Tibial artery (tissue), 4 donors: ENCODE measurements around the gene LSAMP.

Source experiments
- DNase-seq, 2 donors: peaks; one replicate each; pipeline ENCODE4 v3.0.0-alpha.2; 2019
- H3K27ac ChIP-seq, 2 donors: fragments of 200-600 bp; sonication (generic) in 1 of 2; 1 replicate in 1 of 2; 2 replicates in 1 of 2; pipeline ENCODE4 v1.5.1; 2018 to 2019; ENCODE audit warnings: mild to moderate bottlenecking in 1 of 2
- H3K27me3 ChIP-seq, 2 donors: fragments of 200-600 bp; sonication (generic) in 1 of 2; one replicate each; pipeline versions ENCODE4 v1.5.1 to v1.6.0; 2016 to 2019
- H3K36me3 ChIP-seq, 3 donors: fragments of 200-600 bp; sonication (generic) in 2 of 3; one replicate each; pipeline ENCODE4 v1.5.1; 2016 to 2019; ENCODE audit warnings: mild to moderate bottlenecking in 2 of 3
- H3K4me1 ChIP-seq, 4 donors: fragments of 200-600 bp; sonication (generic) in 2 of 4; 1 replicate in 3 of 4; 2 replicates in 1 of 4; pipeline ENCODE4 v1.5.1; 2016 to 2019
- H3K4me3 ChIP-seq, 2 donors: fragments of 200-600 bp; sonication (generic) in 1 of 2; 1 replicate in 1 of 2; 2 replicates in 1 of 2; pipeline ENCODE4 v1.5.1; 2018 to 2019; ENCODE audit warnings: mild to moderate bottlenecking in 2 of 2
- H3K9me3 ChIP-seq, 3 donors: fragments of 200-600 bp; sonication (generic) in 1 of 3; one replicate each; pipeline ENCODE4 v1.5.1; 2016 to 2019
- CTCF ChIP-seq, 2 experiments: fragments of 200-600 bp in 1 of 2; fragments of 450-650 bp in 1 of 2; IDR thresholded peaks; one replicate each; pipeline ENCODE4 v1.5.1; 2017 to 2019; ENCODE audit warnings: antibody characterized with exemption in 2 of 2, mild to moderate bottlenecking in 1 of 2, moderate library complexity in 1 of 2
- intact Hi-C: fragments of 100-400 bp; cut with DNase I; formaldehyde crosslinking; loops from one replicate; pipeline ENCODE4 v1.15.0; 2023; ENCODE audit warnings: low total_unique reads

The LSAMP gene

DNA sequence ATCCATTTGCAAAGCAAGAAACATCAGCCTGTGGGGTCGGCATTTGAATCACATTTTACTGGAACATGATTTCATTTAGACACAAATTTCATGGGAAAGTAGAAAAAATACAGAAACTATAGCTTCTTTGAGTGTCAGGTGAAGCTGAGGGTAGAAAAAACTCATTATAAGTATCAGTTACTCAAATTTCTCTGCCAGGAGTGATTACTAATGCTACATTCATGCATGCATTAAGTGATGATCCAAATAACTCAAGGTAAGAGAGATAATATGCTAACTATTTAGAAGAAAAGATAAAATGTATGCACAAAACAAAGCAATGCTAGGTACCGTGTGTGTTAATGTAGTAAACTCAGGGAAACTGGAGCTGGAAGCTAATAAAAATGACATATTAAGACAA, 416.0 kb downstream of the LSAMP start:
- Histone ChIP-seq H3K36me3 (no peaks in the 10 kb centered on the region), H3K4me3 (no peak overlapping the region), H3K27ac (no peak overlapping the region), H3K4me1 (no peaks in the 10 kb centered on the region), H3K9me3 (no peaks in the 10 kb centered on the region), H3K27me3 (no peaks in the 10 kb centered on the region)
- intact Hi-C loops: no loop called here
- DNase-seq: no peak
- no peak for TF ChIP-seq CTCF (IDR thresholded peaks at IDR 0.05)

- no peaks in the 10 kb centered on the region for H3K36me3 ChIP-seq
- no peaks in the 10 kb centered on the region for H3K27me3 ChIP-seq
- no peaks in the 10 kb centered on the region for H3K4me1 ChIP-seq
- H3K27ac ChIP-seq: no peak overlapping the region
- H3K9me3 ChIP-seq: no peaks in the 10 kb centered on the region
- intact Hi-C loops: no loop called here
- H3K4me3 ChIP-seq: no peak overlapping the region
- TF ChIP-seq CTCF (IDR thresholded peaks at IDR 0.05): no peak
- DNase-seq: no peak
Observed at GRCh38 chr3:116028157-116028556, 417.1 kb downstream of the LSAMP start.

GRCh38 chr3:116020989-116021388, 424.3 kb downstream of the LSAMP start:
- intact Hi-C loops: no loop called here
- no peaks in the 10 kb centered on the region for H3K27me3 ChIP-seq
- DNase-seq: no peak
- no peaks in the 10 kb centered on the region for H3K4me1 ChIP-seq
- TF ChIP-seq CTCF (IDR thresholded peaks at IDR 0.05): no peak
- H3K9me3 ChIP-seq: no peaks in the 10 kb centered on the region
- H3K27ac ChIP-seq: no peak overlapping the region
- no peak overlapping the region for H3K4me3 ChIP-seq
- H3K36me3 ChIP-seq: no peaks in the 10 kb centered on the region

DNA sequence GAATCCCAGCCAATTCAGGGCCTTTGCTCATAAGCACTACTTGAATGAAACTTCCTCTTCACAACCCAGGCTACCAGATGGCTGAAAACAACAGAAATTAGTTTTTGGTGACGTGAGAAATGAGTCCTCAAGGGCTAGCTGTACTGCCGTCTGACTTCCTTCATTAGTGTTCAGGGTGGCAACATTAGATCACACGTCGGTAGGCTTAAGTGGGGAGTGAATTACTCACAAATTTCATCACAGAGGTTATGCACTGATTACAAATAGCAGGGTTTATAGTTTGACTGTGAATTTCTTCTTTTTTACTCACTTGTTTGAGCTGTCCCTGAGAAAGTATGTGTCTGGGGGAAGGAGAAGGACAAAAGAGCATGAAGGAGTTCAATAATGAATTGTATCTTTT, 424.8 kb downstream of the LSAMP start:
- H3K27me3 ChIP-seq: no peaks in the 10 kb centered on the region
- no peaks in the 10 kb centered on the region for H3K4me1 ChIP-seq
- no peaks in the 10 kb centered on the region for H3K9me3 ChIP-seq
- H3K36me3 ChIP-seq: no peaks in the 10 kb centered on the region
- no peak overlapping the region for H3K4me3 ChIP-seq
- H3K27ac ChIP-seq: no peak overlapping the region
- intact Hi-C loops: no loop called here
- DNase-seq: no peak
- no peak for TF ChIP-seq CTCF (IDR thresholded peaks at IDR 0.05)

DNA sequence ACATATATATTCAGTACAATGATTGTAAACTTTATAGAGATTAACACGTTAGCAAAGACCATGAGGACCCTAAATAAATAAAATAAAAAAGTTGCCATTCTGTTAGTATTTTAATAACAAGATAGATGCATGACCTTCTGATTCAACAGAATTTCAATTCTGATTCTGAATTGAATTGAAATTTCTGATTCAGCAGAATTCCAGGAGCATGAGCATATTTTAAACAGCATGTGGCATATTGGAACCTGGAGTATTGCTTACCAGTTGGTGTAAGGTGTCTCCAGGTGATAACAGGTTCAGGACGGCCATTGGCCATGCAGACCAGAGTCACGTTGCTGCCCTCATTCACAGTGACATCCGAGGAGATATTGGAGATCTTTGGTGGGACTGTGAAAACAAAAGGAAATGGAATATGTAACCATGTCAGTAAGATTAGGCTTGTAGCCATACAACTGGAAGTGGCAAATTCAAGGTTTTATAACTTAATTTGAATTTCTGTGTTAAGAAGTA, 426.0 kb downstream of the LSAMP start:
- no peaks in the 10 kb centered on the region for H3K4me1 ChIP-seq
- H3K27me3 ChIP-seq: no peaks in the 10 kb centered on the region
- DNase-seq: no peak
- intact Hi-C loops: no loop called here
- H3K4me3 ChIP-seq: no peak overlapping the region
- no peaks in the 10 kb centered on the region for H3K9me3 ChIP-seq
- no peak for TF ChIP-seq CTCF (IDR thresholded peaks at IDR 0.05)
- H3K36me3 ChIP-seq: no peaks in the 10 kb centered on the region
- H3K27ac ChIP-seq: no peak overlapping the region

DNA sequence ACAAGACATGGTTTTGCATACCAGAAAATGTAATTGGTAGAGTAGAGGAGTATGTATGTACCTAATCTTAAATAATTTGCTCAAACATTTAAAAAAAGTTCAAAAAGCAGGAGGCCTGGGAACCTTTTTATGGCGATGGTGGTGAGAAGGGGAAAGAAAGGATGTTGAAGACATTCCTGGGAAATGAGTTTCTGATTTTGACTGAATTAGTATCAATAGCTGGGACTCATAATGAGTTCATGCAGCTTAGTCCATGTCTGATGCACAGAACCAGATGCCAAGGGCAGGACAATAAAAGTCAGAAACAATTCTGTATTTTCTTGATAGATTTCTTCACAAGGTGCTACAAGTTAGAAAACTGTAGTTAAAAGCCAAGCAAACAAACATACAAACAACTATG, 426.6 kb downstream of the LSAMP start:
- intact Hi-C loops: no loop called here
- Histone ChIP-seq H3K4me1 (no peaks in the 10 kb centered on the region), H3K27me3 (no peaks in the 10 kb centered on the region), H3K27ac (no peak overlapping the region), H3K36me3 (no peaks in the 10 kb centered on the region), H3K4me3 (no peak overlapping the region), H3K9me3 (no peaks in the 10 kb centered on the region)
- DNase-seq: no peak
- no peak for TF ChIP-seq CTCF (IDR thresholded peaks at IDR 0.05)
